Activated T-helper 1 cell treated with Interleukin-2 at 50 U/mL for 16 hours (primary cell): ENCODE results near the gene GPATCH2.
"Not testable (repeated sequence)": the region's sequence is repeated elsewhere in the genome, so short reads cannot be mapped to it uniquely, and the experiment has no call there.

Source experiments
- DNase-seq: peaks from one replicate; pipeline ENCODE4 v3.0.0-alpha.2; 2020; ENCODE audit warnings: low read depth

Gene GPATCH2

DNA sequence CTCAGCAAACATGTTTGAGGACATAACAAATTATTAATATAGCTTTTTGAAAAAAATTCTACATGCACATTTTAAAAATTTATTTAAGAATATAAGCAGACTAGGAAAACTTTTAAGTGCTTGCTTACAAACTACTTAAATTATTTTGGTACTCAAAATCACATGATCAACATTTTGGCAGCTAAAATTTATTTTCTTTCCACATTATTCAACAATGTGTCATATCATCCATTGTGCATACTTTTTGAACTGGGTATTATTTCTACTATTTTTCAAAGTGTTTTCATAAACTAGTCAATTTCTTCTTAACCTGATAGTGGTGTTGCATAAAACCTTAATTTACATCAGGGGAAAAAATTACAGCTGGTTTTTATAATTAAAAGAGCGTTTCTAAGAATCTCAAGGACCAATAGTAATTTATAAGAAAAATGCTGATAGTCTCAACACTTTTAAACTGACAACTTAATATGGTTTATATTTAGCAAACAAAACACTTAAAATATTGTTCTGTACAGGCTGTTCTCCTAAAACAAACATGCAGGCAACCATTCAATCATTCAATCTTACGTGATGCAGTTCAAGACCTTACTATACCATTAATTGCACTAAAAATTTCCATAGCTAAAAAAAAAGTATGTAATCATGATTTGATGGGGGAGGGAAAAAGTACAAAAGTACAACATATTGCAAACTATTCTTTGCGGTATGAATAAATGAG lies 105.0 kb downstream of the GPATCH2 start:
- no peak for DNase-seq

DNA sequence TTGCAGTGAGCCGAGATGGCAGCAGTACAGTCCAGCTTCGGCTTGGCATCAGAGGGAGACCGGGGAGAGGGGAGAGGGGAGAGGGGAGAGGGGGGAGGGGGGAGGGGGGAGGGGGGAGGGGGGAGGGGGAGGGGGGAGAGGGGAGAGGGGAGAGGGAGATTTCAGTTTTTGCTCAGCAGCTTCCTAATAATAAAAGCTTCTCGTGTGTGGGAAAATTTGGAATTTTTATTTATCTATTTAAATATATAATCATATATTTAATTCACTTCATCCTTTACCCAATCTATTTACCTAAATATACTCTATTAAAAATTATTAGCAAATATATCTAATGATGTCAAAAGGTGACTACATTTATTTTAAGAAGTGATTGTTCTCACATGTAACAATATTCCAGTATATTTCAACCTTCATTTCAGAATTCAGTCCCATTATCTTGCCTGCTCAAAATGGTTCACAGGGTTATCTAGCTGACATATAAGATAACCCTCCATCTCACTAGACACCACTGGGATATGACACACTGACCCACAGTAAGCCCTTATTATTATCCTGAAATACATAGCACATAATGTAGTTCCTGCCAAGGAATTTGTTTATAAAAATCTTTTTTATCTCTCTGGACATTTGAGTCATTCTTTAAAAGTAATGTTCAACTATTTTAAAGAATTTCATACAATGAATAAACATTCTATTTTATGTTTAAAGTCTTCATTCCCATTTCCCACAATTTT lies 105.9 kb downstream of the GPATCH2 start:
- no peak for DNase-seq

DNA sequence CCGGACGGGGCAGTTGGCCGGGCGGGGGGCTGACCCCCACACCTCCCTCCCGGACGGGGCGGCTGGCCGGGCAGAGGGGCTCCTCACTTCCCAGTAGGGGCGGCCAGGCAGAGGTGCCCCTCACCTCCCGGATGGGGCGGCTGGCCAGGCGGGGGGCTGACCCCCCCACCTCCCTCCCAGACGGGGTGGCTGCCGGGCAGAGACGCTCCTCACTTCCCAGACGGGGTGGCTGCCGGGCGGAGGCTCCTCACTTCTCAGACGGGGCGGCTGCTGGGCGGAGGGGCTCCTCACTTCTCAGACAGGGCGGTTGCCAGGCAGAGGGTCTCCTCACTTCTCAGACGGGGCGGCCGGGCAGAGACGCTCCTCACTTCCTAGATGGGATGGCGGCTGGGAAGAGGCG lies 107.0 kb downstream of the GPATCH2 start:
- not testable (repeated sequence) for DNase-seq

- no peak for DNase-seq
These were observed 108.6 kb downstream of the GPATCH2 start for GRCh38 chr1:217522277-217522676.

- no peak for DNase-seq
These were observed 109.6 kb downstream of the GPATCH2 start for GRCh38 chr1:217521317-217521716.

DNA sequence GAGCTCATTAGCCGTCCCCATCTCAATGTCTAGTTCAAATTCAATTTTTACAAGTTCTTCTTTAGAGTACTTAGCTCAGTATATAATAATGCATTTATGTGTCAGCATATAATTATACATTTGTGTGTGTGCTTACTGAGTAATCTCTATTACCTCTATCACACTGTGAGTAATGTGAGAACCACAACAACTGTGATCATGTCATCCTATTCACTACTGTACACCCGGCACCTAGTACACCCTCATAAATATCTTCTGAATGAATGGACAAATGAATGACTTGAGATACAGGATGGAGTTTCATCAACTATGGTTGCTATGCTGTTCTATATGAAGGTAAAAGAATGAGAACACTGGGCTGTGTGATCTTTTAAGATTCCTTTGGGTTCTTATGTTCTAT lies 124.0 kb downstream of the GPATCH2 start:
- no peak for DNase-seq

DNA sequence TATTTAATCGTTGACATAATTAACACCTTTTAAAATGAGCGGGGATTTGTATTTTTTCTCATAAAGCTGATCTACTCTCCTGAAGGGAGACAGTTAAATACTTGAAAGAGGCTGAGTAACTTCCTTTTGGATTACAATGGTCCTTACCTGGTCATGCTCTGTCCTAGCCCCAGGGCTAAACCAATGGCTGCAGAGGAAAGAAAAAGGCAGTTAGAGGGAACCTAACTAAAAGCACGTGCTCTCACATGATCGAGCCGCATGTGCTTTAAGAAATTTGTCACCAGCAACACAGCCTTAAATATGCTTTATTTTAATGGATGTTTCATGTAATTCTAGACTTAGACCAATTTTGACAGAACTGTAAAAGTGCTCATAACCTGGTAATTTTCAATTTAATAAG lies 132.7 kb downstream of the GPATCH2 start:
- no peak for DNase-seq

- DNase-seq, result no peak
These were observed 135.6 kb downstream of the GPATCH2 start for GRCh38 chr1:217495249-217495648.

GRCh38 chr1:217494767-217495166 lies 136.1 kb downstream of the GPATCH2 start:
- no peak for DNase-seq

DNA sequence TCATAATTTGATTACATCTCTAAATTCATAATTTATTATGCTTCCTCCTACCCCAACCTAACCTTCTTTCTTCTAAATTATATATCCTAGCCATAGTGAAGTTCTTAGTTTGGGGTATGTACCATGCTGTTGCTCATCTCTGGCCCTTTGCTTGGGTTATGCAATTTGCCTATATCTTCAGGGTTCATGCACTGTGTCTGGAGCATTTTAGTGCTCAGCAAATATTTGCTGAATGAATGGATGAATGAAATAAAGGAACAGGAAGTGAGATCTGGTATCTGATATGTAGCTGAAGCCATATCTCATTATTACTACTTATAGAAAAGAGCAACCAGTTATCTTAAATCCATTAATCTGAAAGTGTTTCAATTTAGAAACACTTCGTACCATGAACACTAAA lies 137.6 kb downstream of the GPATCH2 start:
- DNase-seq, result no peak

GRCh38 chr1:217484871-217485270 lies 146.0 kb downstream of the GPATCH2 start:
- DNase-seq, result no peak

DNA sequence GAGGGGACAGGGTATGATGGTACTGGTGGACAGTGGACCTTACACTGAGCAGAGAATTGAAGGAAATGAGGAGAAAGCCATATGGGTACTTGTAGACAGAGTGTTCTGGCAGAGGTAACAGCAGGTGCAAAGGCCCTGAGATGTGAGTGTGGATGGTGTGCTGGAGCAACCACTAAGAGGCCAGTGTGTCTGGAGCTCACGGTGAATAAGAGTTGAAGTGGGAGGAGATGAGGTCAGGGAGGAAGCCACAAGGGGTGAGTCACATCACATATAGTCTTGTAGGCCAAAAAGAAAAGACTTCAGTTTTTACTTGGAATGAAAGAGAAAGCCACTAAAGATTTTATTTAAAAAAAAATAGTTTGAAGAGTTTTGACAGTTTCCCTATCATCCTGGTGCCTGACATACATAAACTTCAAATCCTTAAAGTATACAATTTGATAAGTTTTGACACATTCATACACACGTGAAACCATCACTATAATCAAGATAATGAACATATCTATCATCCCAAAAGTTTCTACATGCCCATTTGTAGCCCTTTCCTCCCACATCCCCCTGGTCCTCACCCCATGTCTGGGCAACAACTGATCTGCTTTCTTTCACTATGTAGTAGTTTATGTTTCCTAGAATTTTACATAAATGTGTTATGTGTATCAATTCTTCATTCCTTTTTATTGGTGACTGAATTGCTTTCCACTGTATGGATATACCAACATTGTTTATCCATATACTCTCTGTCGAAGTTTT lies 148.4 kb downstream of the GPATCH2 start:
- no peak for DNase-seq

GRCh38 chr1:217478450-217478849 lies 152.4 kb downstream of the GPATCH2 start:
- no peak for DNase-seq

GRCh38 chr1:217472915-217473314 lies 158.0 kb downstream of the GPATCH2 start:
- DNase-seq, result no peak

GRCh38 chr1:217471403-217471802 lies 159.5 kb downstream of the GPATCH2 start:
- no peak for DNase-seq

DNA sequence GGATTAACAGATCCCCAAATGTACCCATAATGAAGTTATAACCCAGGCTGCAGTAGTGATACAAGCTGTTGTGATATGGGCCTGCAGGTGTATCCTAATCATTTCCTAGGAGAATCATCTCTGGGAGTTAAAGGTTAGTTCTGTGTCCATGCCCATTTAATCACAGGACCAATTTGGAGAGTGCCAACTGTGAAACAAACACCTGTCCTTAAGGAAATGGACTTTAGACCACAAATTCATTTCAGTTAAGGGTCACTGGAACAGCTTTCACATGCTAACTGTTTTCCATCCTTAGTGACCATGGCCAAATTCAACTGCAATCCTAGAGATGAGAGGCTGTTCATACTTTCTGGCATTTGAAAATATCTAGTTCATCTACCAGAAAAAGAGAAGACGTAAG lies 160.9 kb downstream of the GPATCH2 start:
- DNase-seq, result no peak

DNA sequence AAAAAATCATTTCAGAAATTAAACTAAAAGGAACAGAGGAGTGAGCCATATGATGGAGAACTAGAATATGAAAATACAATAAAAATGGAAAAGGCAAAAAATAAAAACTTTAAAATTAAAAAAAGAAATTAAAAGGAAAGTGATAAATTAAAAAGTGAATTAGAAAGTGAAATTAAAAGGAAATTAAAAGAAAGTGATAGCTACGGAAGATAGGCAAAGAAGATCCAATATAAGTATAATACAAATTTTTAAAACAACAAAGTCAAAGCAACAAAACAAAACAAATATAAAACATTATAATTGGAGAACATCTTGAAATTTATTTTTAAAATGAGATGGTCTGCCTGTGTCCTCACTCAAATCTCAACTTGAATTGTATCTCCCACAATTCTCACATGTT lies 165.8 kb downstream of the GPATCH2 start:
- DNase-seq, result no peak

DNA sequence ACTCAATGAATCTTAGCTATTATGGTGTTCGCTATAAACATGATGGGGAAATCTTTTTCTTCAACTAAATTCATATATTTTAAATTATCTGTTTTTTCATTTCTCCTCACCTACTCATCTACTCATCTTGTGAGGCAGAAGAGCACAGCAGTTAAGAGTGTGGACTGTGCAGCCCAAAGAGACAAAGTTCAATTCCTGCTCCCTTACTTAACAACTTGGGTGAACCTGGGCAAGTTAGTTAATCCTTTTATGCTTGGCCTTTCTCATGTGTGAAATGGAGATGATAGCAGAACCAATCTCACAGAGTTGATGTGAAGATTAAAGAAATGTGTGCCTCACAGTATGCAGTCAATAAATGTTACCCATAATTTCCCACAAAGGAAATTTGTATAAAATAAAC lies 168.2 kb downstream of the GPATCH2 start:
- DNase-seq, result no peak

GRCh38 chr1:217462159-217462558 lies 168.7 kb downstream of the GPATCH2 start:
- DNase-seq, result no peak

DNA sequence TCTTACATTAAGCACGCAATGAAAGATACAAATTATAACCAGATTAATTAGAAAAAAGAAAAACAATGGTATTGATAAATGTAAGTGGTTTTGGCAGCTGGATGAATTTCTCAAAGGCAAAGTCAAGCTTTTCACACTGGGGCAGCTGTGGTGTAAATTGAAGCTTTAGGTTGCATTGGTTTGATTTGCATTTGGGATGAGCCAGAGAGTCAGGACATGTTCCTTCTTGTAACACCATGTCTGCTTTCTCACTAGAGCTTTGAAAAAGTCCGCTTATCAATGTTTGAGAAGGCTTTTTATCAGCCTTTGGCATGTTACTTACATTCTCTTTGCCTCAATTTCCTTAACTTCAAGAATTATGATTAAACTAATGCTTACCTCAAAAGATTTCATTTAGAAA lies 173.9 kb downstream of the GPATCH2 start:
- no peak for DNase-seq

DNA sequence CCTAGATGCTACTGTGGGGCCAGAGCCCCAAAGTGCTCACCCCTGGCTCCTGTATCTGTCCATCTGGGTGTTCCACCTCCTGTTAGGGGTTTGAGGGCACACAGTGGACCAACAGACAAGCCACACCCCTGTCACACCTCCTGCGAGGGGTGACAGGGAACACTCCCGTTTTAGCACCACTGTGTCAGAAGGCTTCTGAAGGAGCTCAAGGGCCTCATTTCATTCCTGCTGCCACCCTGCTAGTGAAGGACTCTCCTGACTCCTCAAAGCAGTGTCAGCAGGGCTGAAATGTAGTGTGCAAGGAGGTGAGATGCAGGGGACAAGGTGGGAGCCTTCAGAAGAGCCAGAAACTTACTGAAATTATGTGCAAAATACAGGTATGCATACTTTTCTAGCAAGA lies 174.6 kb downstream of the GPATCH2 start:
- DNase-seq, result no peak

- DNase-seq, result no peak
These were observed 177.1 kb downstream of the GPATCH2 start for GRCh38 chr1:217453816-217454215.

DNA sequence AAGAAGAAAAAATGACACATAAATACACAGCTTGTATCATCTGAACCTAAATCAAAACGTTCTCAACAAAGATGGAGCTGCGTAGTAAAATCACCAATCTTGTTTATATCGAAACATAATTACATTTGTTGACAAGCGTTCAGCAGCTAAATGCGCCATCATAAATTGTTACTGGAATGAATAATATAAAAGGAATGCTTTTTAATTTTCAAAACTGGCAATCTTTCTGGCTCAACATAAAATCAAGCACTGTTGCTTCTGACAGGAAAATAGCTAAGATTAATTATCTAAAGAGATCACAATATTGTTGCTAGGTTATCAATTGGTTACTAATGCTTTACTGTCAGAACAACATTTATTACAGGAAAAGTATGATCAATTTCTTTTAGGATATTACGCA lies 181.5 kb downstream of the GPATCH2 start:
- DNase-seq, result no peak
